NCI-H82 treated with DMSO at 0.1 percent for 48 hours (cell line): Measurements from ENCODE around the gene RAB11FIP5.
A peak's percentile ranks its signal among the peaks of the same experiment; 100 is the strongest.
"Not testable (repeated sequence)": the region's sequence is repeated elsewhere in the genome, so short reads cannot be mapped to it uniquely, and the experiment has no call there.

ENCODE experiments used
- DNase-seq: peaks from one replicate; lab custom pipeline; 2025; ENCODE audit not compliant: unreplicated experiment; lab: John Stamatoyannopoulos, UW

The RAB11FIP5 gene

GRCh38 chr2:73070643-73071359 lies 41.9 kb downstream of the RAB11FIP5 start:
- no peak for DNase-seq

DNA sequence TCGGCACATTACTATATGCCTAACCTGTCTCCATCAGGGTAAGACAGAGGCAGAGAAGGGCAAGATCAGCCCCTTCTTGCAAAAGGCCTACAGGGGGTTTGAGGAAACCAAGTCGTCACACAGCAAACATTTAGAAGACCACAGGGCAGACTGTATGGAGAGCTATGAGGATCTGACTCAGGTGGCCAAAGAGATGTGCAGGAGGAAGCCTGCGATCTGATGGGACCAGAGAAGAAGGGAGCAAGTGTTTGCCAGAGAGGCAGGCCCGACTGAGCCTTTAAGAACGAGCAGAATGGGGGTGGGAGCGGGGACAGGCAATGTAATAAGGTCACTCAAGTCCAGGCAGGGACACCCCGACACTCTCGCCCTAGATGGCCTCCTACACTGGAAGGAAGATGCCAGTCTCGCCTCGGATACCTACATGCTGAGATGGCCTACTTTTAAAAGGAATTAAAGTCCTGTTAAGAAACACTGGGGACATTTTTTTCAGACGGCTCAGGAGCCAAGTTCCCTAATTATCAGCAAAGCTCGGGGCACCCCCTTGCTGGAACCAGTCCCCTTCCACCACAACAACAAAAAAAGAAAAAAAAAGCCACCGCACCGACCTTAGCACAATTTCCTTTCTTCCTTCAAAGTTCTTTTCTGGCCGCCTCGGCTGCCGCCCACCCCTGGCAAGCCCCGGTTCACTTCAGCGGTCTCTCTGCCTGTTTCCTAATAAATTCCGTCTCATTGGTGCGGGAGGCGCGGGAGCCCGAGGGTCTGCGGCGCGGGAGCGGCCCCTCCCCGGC lies 42.7 kb downstream of the RAB11FIP5 start:
- DNase-seq = no peak

- no peak for DNase-seq
Measured at GRCh38 chr2:73069041-73069854, 43.5 kb downstream of the RAB11FIP5 start.

DNA sequence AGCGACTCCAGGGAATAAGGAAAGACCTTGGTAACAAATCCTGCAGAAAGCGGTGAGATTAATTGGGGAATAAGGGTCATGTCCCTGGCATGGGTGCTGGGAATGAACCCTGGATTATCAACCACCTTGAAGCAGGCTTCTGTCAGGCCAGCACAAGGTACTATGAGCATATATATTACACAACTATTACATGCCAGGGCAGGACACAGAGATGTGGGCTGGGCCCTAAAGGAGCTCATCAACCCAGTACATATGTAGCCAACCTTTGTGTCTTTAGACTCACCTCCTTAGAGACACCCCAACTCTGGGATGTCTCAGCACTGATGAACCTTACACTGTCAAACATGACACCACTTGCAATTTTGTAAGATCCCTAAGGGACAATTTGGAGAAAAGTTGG lies 44.6 kb downstream of the RAB11FIP5 start:
- DNase-seq = no peak

DNA sequence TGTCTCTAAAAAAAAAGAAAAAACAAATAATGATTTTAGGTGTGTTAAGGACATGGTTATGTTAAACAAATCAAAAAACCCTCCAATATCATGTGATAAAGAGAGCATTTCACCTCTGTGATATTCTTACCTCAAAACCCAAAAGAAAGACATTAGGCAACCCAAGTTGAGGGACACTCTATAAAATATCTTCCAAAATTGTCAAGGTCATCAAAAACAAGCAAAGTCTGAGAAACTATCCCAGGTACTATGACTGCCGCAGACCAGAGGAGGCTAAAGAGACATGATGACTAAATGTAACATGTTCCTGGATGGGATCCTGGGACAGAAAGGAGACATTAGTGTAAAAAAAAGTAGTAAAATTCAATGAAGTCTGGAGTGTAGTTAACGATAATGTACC lies 45.7 kb downstream of the RAB11FIP5 start:
- no peak for DNase-seq

DNA sequence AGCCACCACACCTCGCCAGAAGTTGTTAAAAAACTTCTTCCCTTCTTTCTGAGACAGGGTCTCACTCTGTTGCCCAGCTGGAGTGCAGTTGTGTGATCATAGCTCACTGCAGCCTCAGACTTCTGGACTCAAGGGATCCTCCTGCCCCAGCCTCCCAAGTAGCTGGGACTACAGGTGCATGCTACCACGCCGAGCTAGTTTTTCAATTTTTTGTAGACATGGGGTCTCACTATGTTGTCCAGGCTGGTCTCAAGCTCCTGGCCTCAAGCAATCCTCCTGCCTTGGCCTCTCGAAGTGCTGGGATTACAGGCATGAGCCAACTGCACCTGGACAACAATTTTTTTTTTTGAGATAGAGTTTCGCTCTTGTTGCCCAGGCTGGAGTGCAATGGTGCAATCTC lies 47.7 kb downstream of the RAB11FIP5 start:
- DNase-seq = not testable (repeated sequence)

- no peak for DNase-seq
Measured at GRCh38 chr2:73063909-73064875, 48.6 kb downstream of the RAB11FIP5 start.

- no peak for DNase-seq
Measured at GRCh38 chr2:73063472-73063871, 49.3 kb downstream of the RAB11FIP5 start.

GRCh38 chr2:73059106-73059505 lies 53.6 kb downstream of the RAB11FIP5 start:
- DNase-seq = no peak

GRCh38 chr2:73054980-73055379 lies 57.8 kb downstream of the RAB11FIP5 start:
- no peak for DNase-seq

DNA sequence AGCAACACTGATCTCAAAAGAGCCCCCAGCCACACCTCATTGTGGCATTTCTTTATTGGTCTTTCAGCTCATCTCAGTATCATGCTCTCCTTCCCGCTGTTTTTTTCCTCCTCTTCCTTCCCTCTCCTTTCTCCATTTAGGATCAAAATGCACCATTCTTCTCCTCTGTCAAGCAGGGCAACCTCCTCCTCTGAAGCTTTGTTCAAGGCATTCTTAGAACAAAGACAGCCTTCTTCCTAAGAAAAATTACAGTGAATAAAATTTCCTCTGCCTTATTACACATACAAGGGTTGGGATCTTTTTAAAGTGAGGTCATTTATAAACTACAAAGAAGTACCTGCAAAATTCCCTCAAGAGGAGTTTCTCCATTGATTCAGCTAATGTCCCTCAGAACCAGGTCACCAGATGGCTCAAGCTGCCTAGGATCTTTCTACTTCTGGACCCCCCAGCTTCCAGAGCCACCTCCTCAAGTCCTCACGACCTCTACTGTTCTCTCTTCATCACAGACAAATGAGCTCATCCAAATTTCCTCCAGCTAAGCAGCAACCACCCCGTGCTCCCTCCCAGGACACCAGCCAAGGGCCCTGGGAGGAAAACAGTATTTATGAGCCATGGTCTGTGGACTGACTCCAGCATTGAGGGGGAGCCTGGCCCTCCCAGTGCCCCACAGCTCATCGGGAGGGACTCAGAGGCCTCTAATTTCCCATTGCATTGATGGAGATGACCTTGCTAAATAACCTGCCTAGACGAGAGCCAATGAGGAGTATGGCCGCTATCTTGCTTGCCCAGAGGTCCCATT lies 59.2 kb downstream of the RAB11FIP5 start:
- DNase-seq = no peak

DNA sequence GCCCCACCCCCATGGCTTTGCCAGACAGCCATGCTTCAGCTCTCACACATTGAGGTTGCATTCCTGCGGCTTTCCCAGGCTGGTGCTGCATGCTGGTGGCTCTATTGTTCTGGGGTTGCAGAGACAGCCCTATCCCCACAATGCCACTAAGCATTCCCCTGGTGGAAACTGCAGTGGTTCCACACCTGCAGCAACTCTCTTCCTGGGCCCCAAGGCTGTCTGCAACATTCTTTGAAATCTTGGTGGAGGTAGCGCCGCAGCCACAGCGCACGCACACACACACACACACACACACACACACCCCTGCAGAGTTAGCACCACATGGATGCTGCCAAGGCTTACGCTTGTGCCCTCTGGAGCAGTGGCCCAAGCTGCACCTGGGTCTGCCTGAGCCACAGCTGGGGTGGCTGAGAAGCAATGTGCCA lies 62.6 kb downstream of the RAB11FIP5 start:
- no peak for DNase-seq

DNA sequence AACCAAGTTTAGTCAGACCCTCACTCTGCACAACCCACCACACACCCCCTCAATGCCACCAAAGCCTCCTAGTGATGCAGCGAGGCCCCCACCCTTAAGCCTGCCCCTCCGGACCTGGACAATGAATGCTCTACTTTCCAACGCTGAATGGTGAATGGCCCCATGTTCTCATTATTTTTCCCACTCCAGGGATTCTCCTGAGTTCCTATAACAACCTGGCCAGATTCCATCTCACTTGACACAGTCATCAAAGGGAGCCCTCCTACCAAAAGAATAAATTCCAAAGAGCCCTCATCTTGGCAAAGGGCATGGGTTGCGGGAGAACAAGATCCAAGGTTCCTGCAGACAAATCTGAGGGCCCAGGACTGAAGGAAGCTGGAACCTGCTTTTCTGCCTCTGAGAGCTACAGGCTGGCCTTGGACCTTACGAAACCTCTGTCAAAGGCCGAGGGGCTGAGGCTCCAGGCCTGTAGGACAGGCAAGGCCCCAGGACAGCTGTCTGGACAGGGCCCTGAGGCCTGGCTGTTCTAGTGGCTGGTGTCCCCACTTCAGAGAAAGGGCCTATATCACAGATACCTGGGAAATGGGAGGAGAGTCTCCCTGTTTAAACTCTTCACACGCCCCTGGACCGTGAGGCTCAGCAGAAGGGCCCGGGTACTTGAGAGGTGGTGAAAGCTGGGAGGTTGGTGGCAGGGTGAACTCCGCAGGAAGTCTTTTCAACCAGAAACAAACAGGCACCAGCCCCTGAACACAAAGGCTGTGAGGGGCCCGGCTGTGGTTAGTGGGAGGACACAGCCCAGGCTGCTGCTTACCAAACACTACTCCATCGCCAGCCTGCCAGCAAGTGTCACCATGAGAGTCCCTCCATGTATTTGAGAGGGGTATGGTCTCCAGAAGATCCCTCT lies 68.6 kb downstream of the RAB11FIP5 start:
- no peak for DNase-seq

GRCh38 chr2:73043276-73043675 lies 69.5 kb downstream of the RAB11FIP5 start:
- peak; percentile 52 for DNase-seq

DNA sequence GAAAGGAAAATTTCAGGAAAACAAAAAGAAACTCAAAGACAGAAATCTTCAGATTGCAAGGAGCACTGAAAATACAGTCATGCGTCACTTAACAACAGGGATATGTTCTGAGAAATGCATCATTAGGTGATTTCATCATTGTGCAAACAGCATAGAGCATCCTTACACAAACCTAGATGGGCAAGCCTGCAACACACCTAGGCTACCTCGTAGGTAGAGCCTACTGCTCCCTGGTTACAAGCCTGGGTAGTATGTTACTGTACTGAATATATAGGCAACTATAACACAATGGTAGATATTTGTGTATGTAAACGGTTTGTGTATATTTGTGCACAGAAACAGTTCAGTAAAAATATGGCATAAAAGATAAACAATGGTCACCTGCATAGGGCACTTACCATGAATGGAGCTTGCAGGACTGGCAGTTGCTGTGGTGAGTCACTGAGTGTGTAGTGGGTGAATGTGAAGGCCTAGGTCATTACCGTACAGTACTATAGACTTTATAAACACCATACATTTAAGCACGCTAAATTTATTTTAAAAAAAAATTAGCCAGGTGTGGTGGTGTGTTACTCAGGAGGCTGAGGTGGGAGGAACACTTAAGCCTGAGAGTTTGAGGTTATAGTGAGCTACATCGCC lies 74.7 kb downstream of the RAB11FIP5 start:
- DNase-seq = no peak

DNA sequence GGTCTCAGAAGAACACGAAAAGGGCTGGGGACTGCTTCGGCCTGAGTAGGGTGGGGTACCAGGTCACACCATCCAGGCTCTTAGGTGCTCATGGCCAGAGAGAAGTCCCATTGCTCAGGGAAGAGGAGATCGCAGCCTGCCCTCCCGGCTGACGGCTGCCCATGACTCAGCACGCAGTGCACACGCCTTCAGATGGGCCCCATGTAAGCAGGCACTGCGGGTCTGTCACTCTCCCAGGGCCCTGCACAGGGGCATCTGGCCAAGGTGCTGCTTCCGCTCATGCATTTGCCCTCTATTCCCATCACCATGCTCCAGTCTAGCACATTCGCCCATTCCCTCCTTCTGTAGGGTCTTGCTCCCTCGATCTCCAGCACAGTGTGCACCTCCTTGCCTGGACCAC lies 76.0 kb downstream of the RAB11FIP5 start:
- no peak for DNase-seq

DNA sequence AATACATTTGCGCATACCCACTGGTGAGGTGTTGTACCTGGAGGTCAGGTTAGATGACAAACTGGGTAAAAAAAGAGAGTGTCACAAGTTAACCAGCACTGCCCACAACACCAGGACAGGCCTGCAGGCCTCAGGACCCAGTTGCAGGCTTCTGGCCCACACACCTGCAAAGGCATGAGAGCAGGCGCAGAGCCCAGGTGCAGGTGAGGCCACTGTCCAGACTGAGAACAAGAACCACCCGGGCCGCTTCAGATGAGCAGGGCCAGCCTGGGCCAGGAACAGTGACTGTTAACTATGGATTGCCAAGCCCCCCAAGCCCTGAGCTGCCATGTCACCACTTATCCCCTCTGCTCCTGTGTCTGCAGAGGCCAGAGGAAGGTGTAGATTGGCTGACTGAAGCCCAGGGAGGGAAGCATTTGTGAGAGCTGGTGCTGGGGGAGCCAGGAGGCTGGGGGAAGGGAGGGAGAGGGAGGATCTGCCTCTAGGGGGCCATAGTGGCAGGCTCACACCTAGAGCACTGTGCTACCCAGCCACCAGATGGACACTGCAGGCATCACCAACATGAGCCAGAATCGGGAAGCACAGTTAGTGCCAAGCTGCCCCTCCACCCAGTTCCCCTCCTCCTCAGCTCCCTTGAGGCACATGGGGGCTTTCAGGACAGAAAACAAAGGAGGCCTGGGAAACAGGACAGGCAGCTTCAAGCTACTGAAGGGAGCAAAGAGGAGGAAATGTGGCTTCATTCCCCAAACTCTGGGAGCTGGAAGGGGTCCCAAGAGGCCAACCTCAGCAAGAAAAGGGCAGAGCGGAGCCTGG lies 76.6 kb downstream of the RAB11FIP5 start:
- DNase-seq = no peak
